Psoas muscle (tissue), 8 donors: ENCODE data around the gene BFSP1. TPM values are rescaled to one million over a fixed set of nuclear protein-coding genes. Genes with fewer than 3 reads are reported as not detected.

Source experiments
- ATAC-seq, 4 donors: fragments of 200-7000 bp; cut with Tn5 transposase; one replicate each; pipeline ENCODE4 v1.9.1; 2020; ENCODE audit warnings: moderate library complexity in 3 of 4, mild to moderate bottlenecking in 2 of 4
- DNase-seq, 2 donors: peaks; one replicate each; pipeline ENCODE4 v3.0.0-alpha.2; 2020
- H3K27ac ChIP-seq: fragments of 200-600 bp; one replicate; pipeline ENCODE4 v1.8.0; 2022
- H3K27me3 ChIP-seq, 3 donors: fragments of 200-600 bp in 1 of 3; one replicate each; pipeline versions ENCODE4 v1.6.1 to v1.8.0; 2013 to 2022; ENCODE audit warnings: low read length in 2 of 3, mild to moderate bottlenecking in 2 of 3, moderate library complexity in 1 of 3; ENCODE audit not compliant: insufficient read depth in 3 of 3
- H3K36me3 ChIP-seq, 2 donors: fragments of 200-600 bp in 1 of 2; one replicate each; pipeline versions ENCODE4 v1.6.1 to v1.8.0; 2013 to 2022; ENCODE audit warnings: low read depth in 1 of 2, mild to moderate bottlenecking in 1 of 2, moderate library complexity in 1 of 2; ENCODE audit not compliant: insufficient read depth in 1 of 2
- H3K4me1 ChIP-seq: fragments of 200-600 bp; one replicate; pipeline ENCODE4 v1.8.0; 2022
- H3K4me3 ChIP-seq: fragments of 200-600 bp; one replicate; pipeline ENCODE4 v1.8.0; 2022; ENCODE audit warnings: mild to moderate bottlenecking
- H3K9me3 ChIP-seq: fragments of 200-600 bp; one replicate; pipeline ENCODE4 v1.8.0; 2022
- CTCF ChIP-seq: fragments of 200-600 bp; IDR thresholded peaks from one replicate; pipeline ENCODE4 v1.8.0; 2022; ENCODE audit warnings: antibody characterized with exemption
- WGBS, 3 donors: extraction: QIAGEN DNeasy Blood & Tissue Kit; methylation state at CpG; one replicate each; pipeline versions ENCODE4 v1.1.6 to v1.1.7; 2013; 5-methylcytosine and 5-hydroxymethylcytosine counted together
- intact Hi-C, 2 donors: fragments of 100-400 bp; cut with DNase I; formaldehyde crosslinking; loops; one replicate each; pipeline versions ENCODE4 v1.11.0 to v1.14.2; 2022
- polyA plus RNA-seq, 3 donors: library from polyadenylated mRNA; stranded (reverse); fragments of 200-250 nt; gene quantifications; one replicate each; pipeline ENCODE4 v1.2.3, GENCODE V29; 2013
- total RNA-seq, 4 donors: library from RNA; stranded (reverse); fragmentation: NEBNext Ultra II Directional in 2 of 4; extraction: Animal tissue kit (Norgen Biotek cat#: 25700) in 2 of 4; gene quantifications; one replicate each; pipeline versions ENCODE4 v1.2.1 to v1.2.4, GENCODE V29; 2021 to 2023
- donor health status: healthy with polysubstance abuse.
- donor health status: DM: no; HTN: no; CAD: no; lungs with moderate emphysema.
- donor health status: Bipolar disorder and iron deficiency.
- donor health status: healthy.
- donor health status: DM: yes; HTN: yes; CAD: no.
- donor health status: DM: no; HTN: no; CAD: no.
- donor health status: DM: no; HTN: no; CAD: no.
- donor health status: DM: yes; HTN: yes; CAD: no.

BFSP1 gene
- total and polyA plus RNA-seq, 7 donors, result 0.12 to 0.57 (median 0.24) TPM; not detected in 1

- intact Hi-C loops, result loop anchor here in 1 of 2 donors (10.0 kb wide), 2 partner anchors 488 to 768 kb away; no protein-coding TSS in a partner anchor
- 94 to 100% (median 95%) methylated on average over 2 of the region's 2 CpGs for WGBS, 3 donors
- H3K4me1 ChIP-seq, result no peaks in the 10 kb centered on the region
- no peak for TF ChIP-seq CTCF
- H3K27ac ChIP-seq, result no peak overlapping the region
- H3K9me3 ChIP-seq, result no peaks in the 10 kb centered on the region
- no peaks in the 10 kb centered on the region for H3K36me3 ChIP-seq
- DNase-seq (no peak), ATAC-seq (no peak)
- no peaks in the 10 kb centered on the region for H3K27me3 ChIP-seq
- H3K4me3 ChIP-seq, result no peak overlapping the region
Observed at GRCh38 chr20:17507032-17507431, 24.1 kb downstream of the BFSP1 start.

- no peaks in the 10 kb centered on the region for H3K4me1 ChIP-seq
- intact Hi-C loops, result loop anchor here (2.0 to 10.0 kb wide), 6 partner anchors 31 to 769 kb away; no protein-coding TSS in a partner anchor
- H3K36me3 ChIP-seq, result no peaks in the 10 kb centered on the region
- H3K9me3 ChIP-seq, result no peaks in the 10 kb centered on the region
- WGBS, 3 donors, result 72 to 85% (median 81%) methylated on average over 19 of the region's 19 CpGs
- H3K4me3 ChIP-seq, result peak overlapping the region; percentile 63
- ATAC-seq (peak in 3 of 4 donors; percentile 19 to 35 (median 25)), DNase-seq (no peak)
- no peak overlapping the region for H3K27ac ChIP-seq
- no peaks in the 10 kb centered on the region for H3K27me3 ChIP-seq
- TF ChIP-seq CTCF, result no peak
Observed at GRCh38 chr20:17505636-17506517, 25.3 kb downstream of the BFSP1 start.

DNA sequence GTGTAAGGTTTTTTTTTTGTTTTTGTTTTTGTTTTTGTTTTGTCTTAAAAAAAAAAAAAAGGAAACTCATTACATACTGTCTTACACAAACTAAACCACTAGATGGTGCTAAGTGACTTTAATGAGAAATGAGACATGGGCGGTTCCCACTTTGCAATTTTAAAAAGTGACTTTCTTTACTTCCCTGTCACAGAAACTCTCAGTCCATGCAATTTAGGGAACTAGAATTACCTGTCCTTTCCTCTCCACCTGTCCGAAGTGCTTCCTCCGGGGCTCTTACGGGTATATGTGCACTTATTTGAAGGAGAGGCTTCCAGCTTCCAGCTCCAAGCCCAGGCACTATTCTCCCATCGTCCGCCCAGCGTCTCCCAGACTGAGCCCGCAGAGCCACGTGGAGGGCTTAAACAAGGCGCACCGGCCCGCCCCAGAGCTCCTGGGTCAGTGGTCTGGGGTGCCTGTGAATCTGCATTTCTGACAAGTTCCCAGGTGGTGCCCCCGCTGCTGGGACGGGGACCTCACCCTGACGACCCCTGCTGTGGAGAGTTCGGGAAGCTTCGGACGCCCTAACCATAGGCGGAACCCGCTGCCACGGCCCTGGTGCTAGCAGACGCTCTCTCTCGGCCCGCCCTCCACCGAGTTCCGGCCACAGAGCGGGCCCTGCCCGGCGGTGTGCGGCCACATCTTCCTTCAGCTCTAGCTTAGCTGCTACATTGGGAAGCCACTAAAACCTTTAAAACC, 26.1 kb downstream of the BFSP1 start:
- H3K27ac ChIP-seq, result no peak overlapping the region
- no peaks in the 10 kb centered on the region for H3K4me1 ChIP-seq
- 2 to 4% (median 3%) methylated on average over 30 of the region's 30 CpGs for WGBS, 3 donors
- no peaks in the 10 kb centered on the region for H3K36me3 ChIP-seq
- TF ChIP-seq CTCF, result peak; percentile 74
- H3K27me3 ChIP-seq, result no peaks in the 10 kb centered on the region
- DNase-seq (peak; percentile 49 to 68), ATAC-seq (peak; percentile 68 to 89 (median 74))
- intact Hi-C loops, result loop anchor here (2.0 to 10.0 kb wide), 7 partner anchors 32 to 772 kb away; no protein-coding TSS in a partner anchor
- no peaks in the 10 kb centered on the region for H3K9me3 ChIP-seq
- peak overlapping the region; percentile 63 for H3K4me3 ChIP-seq

DNA sequence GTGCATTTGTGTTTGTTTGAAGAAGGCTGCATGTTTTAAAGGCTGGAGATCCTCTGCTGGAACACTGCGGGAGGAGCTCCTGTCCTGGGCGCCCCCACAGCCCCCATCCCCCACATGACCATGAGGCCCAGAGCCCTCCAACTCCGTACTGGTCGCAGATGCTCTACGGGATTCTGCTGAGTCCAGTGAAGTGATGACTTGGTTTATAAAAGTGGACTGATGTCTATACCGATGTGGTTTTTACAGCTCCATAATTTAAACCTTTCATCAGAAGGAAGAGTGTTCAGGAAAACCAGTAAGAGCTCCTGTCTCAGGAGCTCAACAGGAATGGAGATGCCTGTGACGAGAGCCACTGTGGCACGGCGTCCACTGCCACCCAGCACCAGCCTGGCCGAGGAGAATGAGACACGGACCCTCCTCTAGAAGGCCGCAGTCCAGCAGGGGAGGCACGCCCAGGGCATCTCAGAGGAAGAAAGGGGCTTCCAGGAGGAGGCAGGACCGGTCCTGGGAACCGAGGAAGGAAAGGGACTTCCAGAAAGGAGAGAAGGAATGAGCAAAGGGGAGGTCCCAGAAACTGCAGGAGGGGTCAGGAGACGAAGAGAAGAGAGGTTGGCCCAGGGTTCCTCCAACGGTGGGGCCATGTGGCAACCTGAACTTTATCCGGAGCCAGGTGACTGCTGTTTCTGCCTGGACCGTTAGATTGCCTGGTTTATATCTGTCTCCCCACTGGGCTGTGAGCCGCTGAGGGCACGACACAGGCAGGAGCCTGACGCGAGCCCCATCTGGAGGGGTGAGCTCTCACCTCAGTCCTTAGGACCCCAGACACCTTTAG, 26.9 kb downstream of the BFSP1 start:
- 37 to 40% (median 38%) methylated on average over 23 of the region's 23 CpGs for WGBS, 3 donors
- Histone ChIP-seq H3K27ac (no peak overlapping the region), H3K9me3 (no peaks in the 10 kb centered on the region), H3K4me3 (peak overlapping the region; percentile 63), H3K36me3 (no peaks in the 10 kb centered on the region), H3K4me1 (no peaks in the 10 kb centered on the region), H3K27me3 (no peaks in the 10 kb centered on the region)
- intact Hi-C loops, result loop anchor here (2.0 to 10.0 kb wide), 7 partner anchors 33 to 773 kb away; no protein-coding TSS in a partner anchor
- TF ChIP-seq CTCF, result no peak
- DNase-seq, result no peak
- ATAC-seq, result peak; percentile 46 to 68 (median 48)
